Measurements from ENCODE around the gene RNF152.

Gene RNF152

DNA sequence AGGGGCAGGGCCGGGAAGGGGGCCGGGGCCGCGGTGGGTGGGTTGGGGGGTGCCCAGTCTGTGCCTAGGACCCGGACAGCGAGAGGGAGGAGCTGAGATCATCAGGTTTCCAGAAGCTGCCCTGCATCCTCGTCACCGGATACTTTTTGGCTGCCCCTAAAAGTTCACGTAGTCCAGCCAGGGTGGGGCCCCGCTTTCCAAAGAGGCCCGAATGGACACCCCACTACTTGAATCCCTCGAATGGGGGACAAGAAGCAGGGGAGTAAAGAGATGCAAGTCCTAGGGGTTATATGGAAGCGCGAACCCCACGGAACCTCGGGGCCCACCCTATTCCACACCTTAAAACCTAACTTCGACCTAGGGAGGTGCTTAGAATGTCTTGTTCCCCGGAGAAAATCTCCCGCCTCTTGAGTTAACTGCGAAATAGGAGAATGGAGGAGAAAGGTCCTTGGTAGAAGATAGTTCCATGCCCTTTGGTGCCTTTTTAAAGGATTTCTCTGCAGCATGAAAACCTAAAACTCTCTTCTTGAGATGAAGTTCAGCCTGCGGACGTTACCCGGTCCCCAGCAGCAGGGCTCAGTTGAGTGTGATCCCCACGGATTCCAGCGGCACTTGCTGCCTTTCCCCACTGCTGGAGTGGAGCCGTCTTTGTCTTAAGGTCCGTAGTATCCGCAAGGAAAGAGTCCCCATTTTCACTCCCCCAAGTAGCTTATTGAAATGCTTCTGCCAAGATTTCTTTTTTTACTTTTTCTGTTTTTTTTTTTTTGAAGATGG, 2.1 kb upstream of the RNF152 start:
- no peak for DNase-seq (ENCODE audit: low read depth in 2 of 3, low spot score in 2 of 3)

DNA sequence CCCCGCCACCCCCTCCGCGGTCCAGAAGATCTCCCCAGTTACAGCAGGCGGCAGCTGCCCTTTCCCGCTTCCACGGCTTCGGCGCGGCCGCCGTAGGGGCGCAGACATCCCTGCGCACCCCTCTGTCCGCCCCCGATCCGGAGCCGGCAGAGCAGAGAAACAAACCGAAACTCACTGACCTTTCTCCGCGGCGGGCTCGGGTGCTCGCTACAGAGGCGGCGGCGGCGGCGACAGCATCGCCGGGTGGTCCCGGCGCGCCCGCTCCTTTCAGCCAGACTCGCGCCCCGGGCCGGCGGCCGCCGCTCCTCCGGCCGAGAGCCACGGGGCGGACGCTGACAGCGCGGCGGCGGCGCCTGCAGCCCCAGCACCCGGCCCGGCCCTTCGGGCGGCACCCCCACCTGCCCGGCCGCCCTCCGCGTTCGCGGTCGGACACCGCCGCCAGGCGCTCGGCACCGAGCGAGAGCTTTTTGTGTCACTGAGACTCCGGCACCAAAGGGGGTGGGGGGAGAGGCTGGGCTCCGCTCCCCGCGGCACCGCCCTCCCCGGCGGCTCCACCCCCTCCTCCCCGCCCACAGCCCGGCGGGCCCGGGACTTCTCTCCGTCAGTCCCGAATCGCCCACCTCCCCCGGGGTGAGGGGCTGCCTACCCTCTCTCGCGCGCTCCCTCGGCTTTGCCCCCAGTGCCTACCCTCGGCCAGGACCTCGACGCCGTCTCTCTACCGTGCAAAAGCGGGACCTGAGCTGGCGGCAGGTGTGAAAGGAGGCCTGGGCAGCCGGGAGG, 1.4 kb upstream of the RNF152 start:
- peak in 1 of 3 experiments; percentile 16 for DNase-seq (ENCODE audit: low read depth in 2 of 3, low spot score in 2 of 3)

DNA sequence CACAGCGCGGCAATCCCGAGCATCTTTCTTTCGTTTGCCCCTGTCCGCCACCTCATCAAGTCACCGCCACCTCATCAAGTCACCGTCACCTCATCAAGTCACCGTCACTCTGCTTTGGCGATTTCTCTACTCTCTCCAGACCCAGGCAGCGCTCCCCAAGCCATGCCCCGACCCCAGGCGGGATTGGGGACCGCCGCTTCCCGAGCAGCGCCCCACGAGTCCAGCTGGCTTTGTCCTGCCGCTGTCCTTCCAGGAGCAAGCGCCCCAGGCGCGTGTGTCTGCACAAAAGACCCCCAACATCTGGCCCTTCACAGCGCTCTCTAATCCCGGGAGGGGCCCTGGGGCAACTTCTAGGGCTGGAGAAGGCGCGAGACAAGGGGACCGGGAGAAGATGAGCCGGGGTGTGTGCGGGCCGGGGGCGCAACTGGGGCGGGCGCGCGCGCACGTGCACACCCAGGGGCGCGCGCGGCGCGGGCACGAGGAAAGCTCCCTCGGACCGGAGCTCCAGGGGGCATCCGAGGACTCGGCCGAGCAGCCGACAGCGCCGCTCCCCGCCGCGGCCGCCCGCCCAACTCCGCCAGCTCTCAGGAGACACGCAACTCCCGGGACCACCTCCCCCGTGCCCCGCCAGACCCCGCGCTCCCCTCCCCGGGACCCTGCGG, 633 bp upstream of the RNF152 start:
- DNase-seq (ENCODE audit: low read depth in 2 of 3, low spot score in 2 of 3) = no peak

DNA sequence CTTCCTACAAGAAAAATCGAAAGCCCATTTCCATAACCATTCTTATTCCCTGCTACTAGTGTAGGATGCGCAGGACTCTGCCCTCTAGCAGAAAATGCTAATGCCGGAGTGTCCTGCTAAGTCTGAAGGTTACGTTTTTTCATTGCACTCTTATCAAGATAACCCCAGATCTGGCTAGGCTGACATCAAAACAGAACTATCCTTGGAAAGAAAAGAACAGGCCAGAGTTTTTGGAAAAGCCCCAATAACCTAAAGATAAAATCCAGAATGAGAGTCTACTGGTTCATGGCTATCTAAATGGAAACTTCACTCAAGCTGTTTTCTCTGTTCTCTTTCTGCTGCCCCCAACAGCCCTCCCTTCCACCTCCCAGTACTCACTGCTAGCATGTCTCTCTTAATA, 913 bp downstream of the RNF152 start:
- DNase-seq (ENCODE audit: low read depth in 2 of 3, low spot score in 2 of 3) = no peak

DNA sequence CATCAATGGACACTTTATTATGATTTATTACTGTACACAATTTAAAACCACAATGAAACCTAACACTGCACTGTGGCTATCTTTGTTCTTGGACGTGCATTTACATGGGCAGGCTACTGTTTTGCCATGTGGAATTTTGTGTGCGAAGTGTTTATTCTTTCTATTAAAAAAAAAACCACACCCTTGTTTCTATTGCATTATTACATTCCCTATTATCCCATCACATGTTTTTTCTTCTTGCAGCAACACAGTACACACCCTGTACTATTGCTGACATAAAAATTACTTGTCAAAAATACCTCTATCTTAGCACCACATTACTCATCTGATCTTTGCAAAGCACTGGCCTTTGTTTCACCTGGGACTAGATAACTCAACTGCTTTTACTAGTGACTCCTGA, 1.5 kb downstream of the RNF152 start:
- no peak for DNase-seq (ENCODE audit: low read depth in 2 of 3, low spot score in 2 of 3)

DNA sequence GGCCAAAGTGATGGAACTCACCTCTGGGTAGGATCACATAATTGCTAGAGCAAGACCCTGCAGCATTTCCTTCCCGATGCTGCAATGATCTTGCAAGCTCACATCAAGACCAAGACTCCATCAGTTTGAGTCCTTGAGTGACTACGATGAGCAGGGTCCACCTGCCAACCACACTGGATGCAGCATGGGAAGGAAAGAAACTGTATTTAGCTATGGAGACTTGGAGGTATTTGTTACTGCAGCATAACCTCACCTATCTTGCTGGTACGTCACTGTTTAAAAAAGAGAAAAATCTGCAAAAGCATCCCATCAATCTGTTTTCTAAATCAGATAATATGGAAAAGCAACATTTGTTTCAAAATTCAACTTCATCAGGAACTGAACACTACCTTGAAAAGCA, 2.5 kb downstream of the RNF152 start:
- no peak for DNase-seq (ENCODE audit: low read depth in 2 of 3, low spot score in 2 of 3)

DNA sequence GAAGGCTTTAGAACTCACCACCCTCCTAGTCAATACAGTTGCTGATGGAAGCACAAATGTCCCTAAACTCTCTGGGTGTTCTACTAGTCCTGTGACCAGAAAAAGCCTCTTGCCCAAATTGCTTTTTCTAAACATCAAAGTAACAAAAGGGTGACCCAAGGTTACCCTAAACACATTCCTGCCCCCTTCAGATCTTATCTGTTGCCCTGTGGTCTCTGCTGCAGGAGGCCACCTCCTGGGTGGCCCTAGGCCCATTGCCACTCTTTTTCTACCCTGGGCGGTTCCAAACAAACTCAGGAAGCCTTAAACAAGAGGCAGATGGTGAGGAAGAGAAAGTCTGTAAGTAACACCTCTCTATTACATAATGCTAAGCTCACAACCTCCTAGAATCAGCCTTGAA, 3.3 kb downstream of the RNF152 start:
- no peak for DNase-seq (ENCODE audit: low read depth in 2 of 3, low spot score in 2 of 3)

DNA sequence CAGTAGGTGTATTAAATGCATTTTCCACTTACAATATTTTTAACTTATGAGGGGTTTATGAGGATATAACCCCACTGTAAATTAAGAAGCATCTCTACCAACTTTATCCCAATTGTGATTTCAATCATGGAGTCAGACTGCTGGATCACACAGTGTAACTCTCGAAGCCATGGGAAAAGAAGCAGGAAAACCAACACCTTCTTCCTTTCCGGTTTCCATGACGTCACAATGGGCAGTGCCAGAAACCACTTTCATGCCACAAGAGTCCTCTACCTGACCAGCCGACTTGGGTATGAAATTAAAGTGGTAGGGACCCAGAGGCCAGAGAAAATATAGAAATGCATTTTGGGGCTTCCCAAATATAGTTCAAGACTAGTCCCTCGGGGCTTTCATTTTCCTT, 4.2 kb downstream of the RNF152 start:
- no peak for DNase-seq (ENCODE audit: low read depth in 2 of 3, low spot score in 2 of 3)

DNA sequence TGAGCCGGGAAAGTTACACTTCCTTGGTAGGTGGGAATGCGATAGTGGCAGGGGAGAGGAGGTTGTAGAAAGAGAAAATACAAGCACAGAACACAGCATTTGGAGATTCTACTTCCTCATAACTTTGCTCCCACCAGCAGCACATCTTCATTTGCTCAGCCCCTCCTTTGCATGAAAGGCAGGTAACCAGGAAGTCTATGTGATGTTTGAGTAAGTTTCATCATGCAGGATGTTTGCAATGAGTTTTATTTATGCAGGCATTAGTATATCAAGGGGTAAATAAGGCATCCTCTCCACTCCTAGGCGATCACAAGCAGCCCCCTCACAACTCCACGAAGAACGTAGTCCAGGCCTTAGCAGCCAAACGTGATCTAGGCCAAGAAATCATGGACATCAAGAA, 5.0 kb downstream of the RNF152 start:
- no peak for DNase-seq (ENCODE audit: low read depth in 2 of 3, low spot score in 2 of 3)

DNA sequence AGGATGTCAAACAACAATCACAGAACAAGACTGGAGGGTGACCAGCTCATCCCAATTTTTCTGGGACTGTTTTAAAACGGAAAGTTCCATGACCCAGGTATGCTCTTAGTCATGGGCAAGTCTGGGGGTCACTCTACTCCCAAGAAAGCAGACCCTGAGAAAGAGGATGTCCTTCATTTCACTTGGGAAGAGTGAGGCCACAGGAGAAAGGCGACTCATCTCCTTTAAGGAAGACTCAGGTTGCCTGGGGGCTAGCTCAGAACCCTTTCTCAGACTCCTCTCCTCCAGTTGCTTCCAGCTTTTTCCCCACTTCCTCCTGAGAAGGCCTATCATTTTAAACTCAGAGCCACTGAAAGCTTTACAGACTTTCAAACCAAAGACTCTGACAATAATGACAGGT, 9.3 kb downstream of the RNF152 start:
- no peak for DNase-seq (ENCODE audit: low read depth in 2 of 3, low spot score in 2 of 3)

DNA sequence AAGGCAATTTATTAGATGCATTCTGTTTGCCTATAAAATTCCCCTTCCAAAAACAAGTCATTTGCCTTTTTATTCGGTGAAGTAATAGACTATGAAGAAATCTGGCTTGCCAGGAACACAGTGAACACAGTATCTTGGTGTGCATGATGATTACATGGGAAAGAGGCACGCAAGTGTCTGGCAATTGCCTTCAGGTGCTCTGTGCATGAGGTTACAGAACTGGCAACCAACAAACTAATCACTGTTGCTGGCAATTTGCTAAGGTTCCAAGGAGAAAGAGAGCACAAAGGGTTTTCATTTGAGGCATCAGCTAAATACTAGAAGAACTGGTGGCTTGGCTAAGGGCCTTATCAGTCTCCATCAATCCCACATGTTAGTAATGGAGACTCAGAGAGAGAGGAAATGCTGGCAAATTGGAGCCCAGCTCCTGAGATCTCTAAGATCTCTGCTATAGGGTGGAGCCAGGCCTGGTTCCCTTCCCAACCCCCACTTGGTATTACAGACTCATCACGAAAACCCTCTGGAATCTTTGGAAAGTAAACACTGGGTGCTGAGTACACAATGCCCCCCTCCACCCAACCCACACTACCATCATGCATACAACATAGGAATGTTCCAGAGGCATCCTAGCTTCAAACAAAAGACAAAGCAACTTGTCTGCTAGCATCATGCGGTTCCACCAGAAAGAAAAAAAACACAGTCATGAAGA, 10.4 kb downstream of the RNF152 start:
- no peak for DNase-seq (ENCODE audit: low read depth in 2 of 3, low spot score in 2 of 3)

DNA sequence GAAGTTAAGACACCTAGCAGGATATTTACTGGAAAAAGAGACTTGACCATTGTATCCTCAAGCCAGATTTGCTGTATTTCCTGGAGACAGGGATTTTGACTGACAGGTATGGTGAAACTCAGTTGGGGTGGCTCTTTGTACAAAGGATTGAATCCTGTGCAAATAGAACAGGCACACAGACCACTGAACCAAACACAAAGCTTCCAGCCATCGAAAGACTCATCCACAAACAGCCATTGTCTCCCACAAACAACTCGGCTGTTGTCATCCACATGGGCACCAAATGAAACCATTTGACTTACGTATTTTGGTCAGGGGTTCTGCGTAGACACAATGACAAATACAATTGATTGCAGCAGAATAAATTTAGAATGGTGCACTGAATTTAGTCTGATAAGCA, 15.9 kb downstream of the RNF152 start:
- DNase-seq (ENCODE audit: low read depth in 2 of 3, low spot score in 2 of 3) = no peak

DNA sequence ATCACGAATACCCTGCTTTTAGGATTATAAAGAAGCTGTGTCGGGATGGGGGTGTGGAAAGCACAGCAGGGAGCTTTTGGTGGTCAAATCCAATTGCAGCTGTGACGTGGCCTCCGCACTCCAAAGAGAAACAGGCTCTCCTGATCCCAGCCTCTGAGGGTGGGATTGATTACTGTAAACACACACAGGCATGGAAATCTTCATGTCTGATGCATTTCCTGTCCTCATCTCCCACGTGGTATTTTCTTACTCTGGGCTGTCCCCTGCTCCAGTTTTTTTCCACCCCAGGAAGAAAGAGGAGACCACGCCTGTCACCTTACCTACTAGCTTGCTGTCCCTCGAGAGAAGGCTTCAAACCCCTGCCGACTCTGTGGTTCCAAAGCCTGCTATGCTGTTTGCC, 22.7 kb downstream of the RNF152 start:
- DNase-seq (ENCODE audit: low read depth in 2 of 3, low spot score in 2 of 3) = no peak

DNA sequence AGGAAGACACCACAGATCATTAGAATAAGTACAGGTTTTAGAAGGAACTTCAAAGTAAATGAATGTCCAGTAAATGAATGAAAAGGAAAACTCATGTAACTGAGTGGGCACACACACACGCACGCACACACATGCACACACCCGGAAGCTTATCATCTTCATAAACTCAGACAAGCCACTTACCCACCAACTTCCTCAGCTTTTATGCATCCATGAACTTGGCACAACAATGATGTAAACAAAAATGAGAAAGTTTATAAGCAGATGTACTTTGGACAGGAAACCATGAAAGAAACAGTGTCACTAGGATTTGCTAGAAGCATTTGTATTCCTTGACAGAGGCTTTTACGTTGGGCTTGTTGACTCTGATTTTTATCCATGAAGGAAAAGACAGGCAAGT, 23.2 kb downstream of the RNF152 start:
- no peak for DNase-seq (ENCODE audit: low read depth in 2 of 3, low spot score in 2 of 3)

DNA sequence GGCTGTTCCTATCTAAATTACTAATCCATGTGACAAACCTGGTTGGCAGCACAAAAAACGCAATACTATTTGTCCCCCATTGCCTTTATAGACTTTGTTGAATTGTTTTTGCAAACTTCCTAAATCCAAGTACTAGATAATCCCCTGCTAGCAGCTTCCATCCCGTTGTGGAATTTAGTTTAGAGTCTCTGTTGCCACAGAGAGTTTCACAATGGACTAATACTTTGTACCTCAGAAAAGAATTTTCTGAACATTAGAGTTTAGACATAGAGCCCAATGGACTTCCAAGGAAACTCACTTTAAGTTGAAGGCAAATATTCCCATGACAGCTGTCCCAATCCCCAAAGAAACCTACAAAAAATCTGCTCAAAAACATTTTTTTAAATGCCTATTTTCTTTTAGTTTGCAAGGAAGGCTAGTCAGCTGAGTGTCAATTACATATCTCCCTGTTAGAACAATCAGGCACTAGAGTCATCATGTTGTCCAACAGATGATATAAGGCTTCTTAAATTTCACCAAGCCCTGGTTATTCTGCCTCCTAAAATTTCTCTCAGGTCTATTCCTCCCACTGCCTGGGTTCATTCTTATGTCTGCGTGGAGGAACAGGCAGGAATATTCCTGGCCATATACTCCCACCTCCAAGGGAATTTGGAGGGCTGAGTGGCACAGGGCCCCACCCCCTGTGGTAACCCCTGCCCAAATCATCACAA, 27.2 kb downstream of the RNF152 start:
- no peak for DNase-seq (ENCODE audit: low read depth in 2 of 3, low spot score in 2 of 3)

DNA sequence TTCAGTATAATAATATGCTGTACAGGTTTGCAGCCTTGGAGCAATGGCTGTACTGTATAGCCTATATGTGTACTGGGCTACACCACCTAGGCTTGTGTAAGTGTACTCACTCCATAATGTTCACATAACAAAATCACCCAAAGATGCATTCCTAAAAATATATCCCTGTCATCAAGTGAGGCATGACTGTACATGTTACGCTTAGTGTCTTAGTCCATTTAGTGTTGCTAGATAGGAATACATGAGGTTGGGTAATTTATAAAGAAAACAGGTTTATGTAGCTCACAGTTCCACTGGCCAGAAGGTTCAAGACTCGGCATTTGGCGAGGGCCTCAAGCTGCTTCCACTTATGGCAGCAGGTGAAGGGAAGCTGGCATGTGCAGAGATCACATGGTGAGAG, 31.4 kb downstream of the RNF152 start:
- no peak for DNase-seq (ENCODE audit: low read depth in 2 of 3, low spot score in 2 of 3)

DNA sequence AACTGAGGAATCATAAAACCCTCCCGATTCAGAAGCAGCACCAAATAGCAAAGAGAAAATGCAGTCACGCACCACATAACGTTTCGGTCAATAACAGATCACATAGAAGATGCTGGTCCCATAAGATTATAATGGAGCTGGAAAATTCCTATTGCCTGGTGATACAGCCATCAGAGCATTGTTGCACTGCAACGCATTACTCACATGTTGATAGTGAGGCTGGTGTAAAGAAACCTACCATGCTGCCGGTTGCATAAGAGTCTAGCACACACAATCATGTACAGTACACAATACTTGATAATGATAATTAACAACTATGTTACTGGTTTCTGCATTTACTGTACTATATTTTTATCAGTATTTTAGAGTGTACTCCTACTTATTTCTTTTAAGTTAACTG, 32.5 kb downstream of the RNF152 start:
- no peak for DNase-seq (ENCODE audit: low read depth in 2 of 3, low spot score in 2 of 3)

DNA sequence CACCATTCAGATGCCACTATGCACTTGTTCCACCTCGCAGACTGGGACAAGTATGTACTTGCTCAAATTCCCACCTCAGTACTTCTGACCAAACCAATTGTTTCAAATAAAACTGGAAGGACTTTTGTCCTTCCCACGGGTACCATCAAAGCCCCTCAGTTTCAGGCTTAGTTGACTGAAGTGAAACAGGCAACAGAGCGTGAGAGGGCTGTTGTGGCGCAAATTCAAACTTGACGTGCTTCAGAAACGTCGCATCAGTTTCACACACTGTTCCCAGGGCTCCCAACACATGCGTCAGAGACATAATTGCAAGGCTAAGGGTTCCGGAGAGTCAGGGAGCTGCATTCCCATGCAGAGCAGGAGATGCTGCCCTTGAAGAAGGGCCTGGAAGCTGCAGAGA, 33.7 kb downstream of the RNF152 start:
- DNase-seq (ENCODE audit: low read depth in 2 of 3, low spot score in 2 of 3) = no peak

DNA sequence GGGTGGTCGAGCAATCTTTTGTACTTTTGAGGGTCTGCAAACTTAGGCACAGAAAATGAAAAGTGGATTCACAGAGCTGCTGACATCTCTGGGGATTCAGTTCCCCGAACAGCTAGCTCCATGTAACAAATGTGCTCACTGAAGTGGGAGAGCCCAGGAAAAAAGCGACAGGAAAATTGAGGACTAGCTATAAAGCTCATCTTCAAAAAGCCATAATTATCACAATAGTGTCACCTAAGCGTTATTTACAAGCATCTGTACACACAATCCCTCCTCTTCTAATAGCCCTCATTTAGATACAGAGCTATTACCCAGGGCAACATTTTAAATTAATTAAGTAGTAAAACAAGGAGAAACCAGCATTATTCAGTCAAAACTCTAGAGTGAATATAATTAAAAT, 36.1 kb downstream of the RNF152 start:
- DNase-seq (ENCODE audit: low read depth in 2 of 3, low spot score in 2 of 3) = no peak

DNA sequence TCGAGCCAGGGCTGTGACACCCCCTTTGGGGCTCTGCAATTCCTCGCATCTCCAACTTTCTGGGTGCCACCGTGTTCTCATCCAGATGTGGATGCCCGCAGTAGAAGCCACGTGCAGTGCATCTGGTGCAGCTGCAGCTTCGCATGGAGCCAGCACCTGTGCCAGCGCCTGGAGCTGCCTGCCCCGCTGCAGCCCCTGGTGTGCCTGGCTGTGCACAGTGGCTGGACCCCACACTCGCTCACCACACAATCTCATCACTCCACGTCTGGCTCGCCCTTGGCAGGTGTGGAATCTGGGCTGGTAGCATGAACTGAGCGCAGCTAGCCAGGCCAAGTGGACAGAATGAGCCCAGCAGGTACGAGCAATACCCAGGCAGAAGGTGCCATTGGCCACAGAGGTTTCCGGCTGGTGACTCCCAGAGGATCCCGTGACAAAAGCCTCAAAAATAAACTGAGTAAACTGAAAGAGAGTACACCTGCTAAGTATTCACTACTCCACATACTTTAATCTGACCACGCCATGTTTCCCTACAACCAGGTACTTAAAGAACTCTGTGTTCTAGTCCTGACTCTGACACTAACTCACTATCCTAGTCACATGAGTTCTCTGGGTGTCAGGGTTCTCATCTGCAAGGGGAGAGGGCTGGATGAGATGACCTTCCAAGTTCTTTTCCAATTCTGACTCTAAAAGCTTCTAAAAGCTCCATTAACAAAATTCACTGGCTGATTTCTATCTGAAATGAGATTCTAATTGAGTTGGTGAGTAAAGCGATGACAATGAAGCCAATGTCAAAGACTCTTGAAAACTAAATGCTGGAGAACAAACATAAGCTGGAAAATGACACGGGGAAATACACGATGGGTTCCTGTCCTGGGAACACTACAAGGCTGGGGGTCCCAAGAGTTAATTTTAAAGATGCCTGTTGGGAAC, 37.1 kb downstream of the RNF152 start:
- DNase-seq (ENCODE audit: low read depth in 2 of 3, low spot score in 2 of 3) = no peak
